ENCODE results near the gene INPP5A. TPM values are rescaled to one million over a fixed set of nuclear protein-coding genes. Genes with fewer than 3 reads are reported as not detected.

INPP5A gene
- total RNA-seq, 1 donor from 2014 or later, result 20.9 TPM

GRCh38 chr10:132534391-132535064 lies 3.1 kb upstream of the INPP5A start:
- peak in 1 of 2 donors; percentile 19 for DNase-seq (ENCODE audit: low read depth in 2 of 2)

GRCh38 chr10:132535065-132535651 lies 2.4 kb upstream of the INPP5A start:
- DNase-seq (ENCODE audit: low read depth in 2 of 2), result no peak

GRCh38 chr10:132536241-132536876 lies 1.2 kb upstream of the INPP5A start:
- no peak for DNase-seq (ENCODE audit: low read depth in 2 of 2)

GRCh38 chr10:132536877-132537683 lies 507 bp upstream of the INPP5A start:
- DNase-seq (ENCODE audit: low read depth in 2 of 2), result peak; percentile 94 to 99

GRCh38 chr10:132538031-132538789 lies 623 bp downstream of the INPP5A start:
- DNase-seq (ENCODE audit: low read depth in 2 of 2), result peak in 1 of 2 donors; percentile 27

GRCh38 chr10:132538790-132539421 lies 1.3 kb downstream of the INPP5A start:
- no peak for DNase-seq (ENCODE audit: low read depth in 2 of 2)

- DNase-seq (ENCODE audit: low read depth in 2 of 2), result no peak
Observed at GRCh38 chr10:132539431-132539839, 1.8 kb downstream of the INPP5A start.

- peak in 1 of 2 donors; percentile 29 for DNase-seq (ENCODE audit: low read depth in 2 of 2)
Observed at GRCh38 chr10:132539894-132540293, 2.3 kb downstream of the INPP5A start.

GRCh38 chr10:132540456-132540855 lies 2.9 kb downstream of the INPP5A start:
- DNase-seq (ENCODE audit: low read depth in 2 of 2), result no peak

GRCh38 chr10:132541129-132541528 lies 3.5 kb downstream of the INPP5A start:
- DNase-seq (ENCODE audit: low read depth in 2 of 2), result no peak

GRCh38 chr10:132541601-132542011 lies 4.0 kb downstream of the INPP5A start:
- no peak for DNase-seq (ENCODE audit: low read depth in 2 of 2)

GRCh38 chr10:132542086-132542775 lies 4.6 kb downstream of the INPP5A start:
- DNase-seq (ENCODE audit: low read depth in 2 of 2), result no peak

GRCh38 chr10:132542819-132543218 lies 5.2 kb downstream of the INPP5A start:
- no peak for DNase-seq (ENCODE audit: low read depth in 2 of 2)

- no peak for DNase-seq (ENCODE audit: low read depth in 2 of 2)
Observed at GRCh38 chr10:132543916-132544743, 6.5 kb downstream of the INPP5A start.

GRCh38 chr10:132544744-132545658 lies 7.4 kb downstream of the INPP5A start:
- DNase-seq (ENCODE audit: low read depth in 2 of 2), result no peak

GRCh38 chr10:132545659-132546367 lies 8.2 kb downstream of the INPP5A start:
- no peak for DNase-seq (ENCODE audit: low read depth in 2 of 2)
